ENCODE data around the gene WIPI1.
A peak's percentile ranks its signal among the peaks of the same experiment; 100 is the strongest.
"Not testable (repeated sequence)": the region's sequence is repeated elsewhere in the genome, so short reads cannot be mapped to it uniquely, and the experiment has no call there.

WIPI1 gene

GRCh38 chr17:68437979-68438822, 19.1 kb downstream of the WIPI1 start:
- DNase-seq, result peak; percentile 36

- DNase-seq, result peak; percentile 81
These were observed 21.1 kb downstream of the WIPI1 start for GRCh38 chr17:68435876-68436842.

- no peak for DNase-seq
These were observed 21.9 kb downstream of the WIPI1 start for GRCh38 chr17:68435361-68435760.

DNA sequence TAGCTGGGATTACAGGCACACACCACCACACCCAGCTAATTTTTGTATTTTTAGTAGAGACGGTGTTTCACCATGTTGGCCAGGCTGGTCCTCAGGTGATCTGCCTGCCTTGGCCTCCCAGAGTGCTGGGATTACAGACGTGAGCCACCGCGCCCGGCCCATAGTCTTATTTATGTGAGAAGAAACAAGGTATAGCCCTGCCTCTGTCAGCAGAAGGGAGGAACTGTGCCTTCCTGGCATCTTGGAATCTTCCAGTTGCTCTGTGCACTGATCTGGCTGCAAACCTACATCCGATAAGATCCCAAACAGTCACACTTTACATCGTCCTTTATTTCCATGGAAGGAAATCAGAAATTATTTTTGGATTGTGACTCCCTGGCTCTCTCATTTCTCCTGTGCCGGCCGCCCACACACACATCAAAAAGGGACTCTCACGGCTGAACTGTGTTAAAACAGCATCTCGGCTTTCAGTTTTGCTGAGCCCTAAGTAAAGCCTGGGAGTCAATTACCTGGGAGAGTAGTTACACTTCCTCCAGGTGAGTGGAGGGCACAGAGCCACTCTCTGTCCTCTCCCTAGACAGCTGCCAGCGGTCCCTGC, 23.3 kb downstream of the WIPI1 start:
- DNase-seq, result no peak

- DNase-seq, result no peak
These were observed 24.1 kb downstream of the WIPI1 start for GRCh38 chr17:68433211-68433610.

GRCh38 chr17:68432086-68432864, 25.0 kb downstream of the WIPI1 start:
- DNase-seq, result no peak

GRCh38 chr17:68431661-68432071, 25.6 kb downstream of the WIPI1 start:
- DNase-seq, result peak; percentile 32

GRCh38 chr17:68431045-68431608, 26.2 kb downstream of the WIPI1 start:
- DNase-seq, result no peak

- no peak for DNase-seq
These were observed 27.4 kb downstream of the WIPI1 start for GRCh38 chr17:68429881-68430280.

DNA sequence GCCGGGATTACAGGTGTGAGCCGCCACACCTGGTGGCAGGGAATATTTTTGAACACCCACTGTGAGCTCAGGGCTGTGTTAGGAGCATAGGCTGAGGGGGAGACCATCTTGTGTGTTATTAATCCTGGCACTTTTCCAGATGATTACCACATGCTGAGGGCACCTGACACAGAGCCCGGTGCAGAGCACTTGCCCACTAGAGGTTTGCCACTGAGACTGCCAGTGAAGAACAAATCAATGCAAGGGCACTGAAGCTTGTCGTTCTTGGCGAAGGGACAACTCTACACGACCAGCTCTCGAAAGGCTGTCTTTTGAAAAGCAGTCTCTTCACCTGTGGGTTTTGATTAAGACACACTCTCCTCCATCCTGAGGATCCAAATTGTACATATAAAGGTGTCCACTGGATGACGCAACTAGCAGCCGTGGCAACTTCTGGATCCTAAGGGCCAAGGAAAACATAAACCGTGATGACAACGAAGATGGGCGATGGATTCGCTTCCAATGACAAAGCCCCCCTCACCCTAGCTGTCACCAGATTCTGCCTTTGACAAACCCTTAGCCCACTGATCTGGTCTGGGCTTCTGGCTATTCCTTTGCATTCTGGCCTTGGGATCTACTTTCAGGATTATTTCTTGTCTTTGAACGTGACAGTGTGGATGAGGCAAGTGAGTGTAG, 28.7 kb downstream of the WIPI1 start:
- no peak for DNase-seq

DNA sequence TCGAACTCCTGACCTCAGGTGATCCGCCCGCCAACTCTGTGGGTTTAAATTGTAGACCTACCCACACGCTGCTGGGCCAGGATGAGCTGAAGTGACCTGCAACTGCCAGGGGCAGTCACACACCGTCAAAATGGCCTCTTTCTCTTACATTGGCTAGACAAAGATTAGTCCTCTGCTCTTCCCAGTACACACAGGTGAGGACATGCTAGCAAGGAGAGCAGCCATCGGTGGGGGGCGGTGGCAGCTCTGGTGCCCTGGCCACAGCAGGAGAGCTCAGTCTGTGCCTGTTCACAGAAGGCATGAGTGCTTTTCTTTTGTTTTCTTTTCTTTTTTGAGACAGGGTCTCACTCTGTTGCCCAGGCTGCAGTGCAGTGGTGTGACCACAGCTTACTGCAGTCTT, 29.7 kb downstream of the WIPI1 start:
- no peak for DNase-seq

DNA sequence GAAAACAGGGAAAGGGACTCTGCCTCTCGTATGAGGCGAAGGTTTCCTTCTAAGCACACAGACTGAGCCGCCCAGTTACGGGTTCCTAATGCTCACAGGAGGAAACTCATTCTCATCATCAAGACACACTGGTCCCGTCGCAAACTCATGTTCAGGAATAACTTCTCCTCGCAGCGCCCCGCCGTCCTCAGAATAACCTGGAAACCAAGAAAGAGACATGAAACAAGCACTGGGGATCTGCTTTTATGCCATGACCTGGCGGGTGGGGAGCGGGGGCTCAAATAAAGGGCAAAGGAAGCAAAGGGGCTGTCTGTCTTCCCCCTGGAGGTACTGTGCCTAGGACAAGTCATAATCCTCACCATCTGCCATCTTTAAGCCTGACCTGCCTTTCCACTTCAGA, 31.3 kb downstream of the WIPI1 start:
- no peak for DNase-seq

DNA sequence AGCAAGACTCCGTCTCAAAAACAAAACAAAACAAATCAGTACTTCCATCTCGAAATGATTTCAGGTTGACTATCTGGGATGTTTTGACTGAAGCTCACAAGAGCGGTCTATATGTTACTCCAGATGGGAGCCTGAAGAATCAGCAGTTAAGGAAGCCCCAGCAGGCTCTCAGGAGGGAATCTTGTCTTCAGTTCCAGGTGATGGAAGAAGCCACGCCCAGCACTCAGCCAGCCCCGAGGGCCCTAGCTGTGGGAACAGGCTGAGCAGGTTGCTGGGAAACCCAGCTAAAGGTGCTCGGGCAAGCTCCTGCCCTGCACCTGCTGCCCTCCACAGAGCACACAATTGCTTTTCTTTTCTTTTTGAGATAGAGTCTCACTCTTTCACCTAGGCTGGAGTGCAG, 32.4 kb downstream of the WIPI1 start:
- DNase-seq, result no peak

DNA sequence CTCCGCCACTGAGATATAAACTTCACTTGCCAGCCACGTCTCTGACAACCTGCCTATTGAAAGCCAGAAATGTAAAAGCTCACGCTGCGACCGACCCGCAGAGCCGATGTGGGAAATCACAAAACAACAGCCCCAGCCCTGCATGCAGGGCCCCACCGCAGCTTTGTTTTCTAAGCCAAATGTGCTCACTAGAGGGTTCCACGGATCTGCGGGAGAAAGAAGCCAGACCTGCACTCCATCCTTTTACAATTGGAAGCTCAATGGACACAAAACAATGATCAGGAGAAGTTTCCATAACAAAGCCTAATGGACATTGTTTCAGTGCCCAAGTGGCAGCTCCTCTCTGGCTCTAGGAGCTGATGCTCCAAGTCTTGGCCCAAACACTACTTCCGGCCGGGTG, 33.1 kb downstream of the WIPI1 start:
- no peak for DNase-seq

DNA sequence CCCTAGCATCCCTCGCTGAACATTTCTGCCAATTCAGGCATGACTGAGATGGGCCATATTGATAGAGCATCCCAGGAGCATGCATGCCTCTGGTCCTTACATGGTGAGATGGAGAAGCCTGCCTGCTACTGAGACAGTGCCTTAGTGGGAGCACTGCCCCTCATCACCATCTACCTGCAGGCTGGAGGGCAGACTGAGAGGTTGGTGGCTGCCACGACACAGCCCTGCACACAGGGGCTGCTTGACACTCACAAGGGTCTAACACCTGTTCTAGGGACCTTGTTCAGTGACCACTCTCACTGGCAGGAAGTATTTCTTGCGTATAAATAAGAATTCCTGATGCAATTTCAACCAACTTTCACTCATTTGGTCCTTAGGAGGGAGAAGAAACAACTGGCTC, 34.0 kb downstream of the WIPI1 start:
- no peak for DNase-seq

DNA sequence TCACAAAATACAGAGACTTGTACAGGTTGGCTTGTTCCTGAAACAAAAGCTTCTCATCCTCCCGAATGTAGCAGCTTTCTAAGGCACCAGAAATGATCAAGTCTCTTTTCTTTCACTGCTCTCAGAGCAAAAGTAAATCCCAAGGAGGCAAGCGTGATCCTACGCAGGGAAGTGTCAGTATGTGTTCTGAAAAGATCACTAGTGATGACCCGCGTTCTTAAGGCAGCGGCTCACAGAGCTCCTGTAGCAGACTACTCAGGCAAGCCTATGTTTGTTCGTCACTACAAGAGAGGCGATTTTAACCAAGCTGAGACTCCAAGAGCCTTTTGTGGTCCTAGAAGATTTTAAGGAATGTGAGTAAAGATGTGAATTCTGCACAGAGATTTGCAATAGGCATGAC, 34.5 kb downstream of the WIPI1 start:
- DNase-seq, result no peak

GRCh38 chr17:68421486-68421885, 35.8 kb downstream of the WIPI1 start:
- no peak for DNase-seq

DNA sequence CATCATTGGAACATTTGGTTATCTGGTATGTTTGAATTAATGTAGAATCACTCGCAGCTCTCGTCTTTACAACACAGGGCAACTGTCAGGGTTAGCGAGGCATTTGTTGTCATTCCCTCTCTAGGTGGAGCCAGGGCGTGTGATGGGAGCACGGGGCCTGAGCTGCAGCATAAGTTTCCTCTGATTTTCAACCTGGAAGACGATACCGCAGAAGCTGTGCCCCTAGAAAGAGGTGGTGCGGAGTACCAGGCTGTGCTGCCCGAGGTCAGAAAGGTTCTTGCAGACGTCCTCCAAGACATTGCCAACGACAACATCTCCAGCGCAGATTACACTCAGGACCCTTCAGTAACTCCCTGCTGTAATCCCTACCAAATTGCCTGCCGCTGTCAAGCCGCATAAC, 37.2 kb downstream of the WIPI1 start:
- no peak for DNase-seq

DNA sequence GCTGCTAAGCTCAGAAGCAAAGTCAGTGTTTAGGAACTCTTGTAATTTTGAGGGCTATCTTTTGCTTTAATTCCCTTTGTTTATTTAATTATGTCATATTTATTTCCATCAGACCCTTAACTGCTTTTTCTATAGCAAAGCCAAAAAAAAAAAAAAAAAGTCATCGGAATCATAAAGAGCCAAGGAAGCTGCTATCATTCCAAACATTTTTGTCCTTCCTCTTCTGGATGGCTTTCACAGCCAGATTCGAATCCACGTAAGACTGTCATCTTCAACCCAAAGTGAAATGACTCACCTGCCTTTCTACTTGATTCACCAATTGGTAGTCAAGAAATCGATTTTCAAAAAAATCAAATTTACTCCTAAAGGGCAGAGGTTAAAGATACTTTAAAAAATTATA, 38.4 kb downstream of the WIPI1 start:
- DNase-seq, result no peak

DNA sequence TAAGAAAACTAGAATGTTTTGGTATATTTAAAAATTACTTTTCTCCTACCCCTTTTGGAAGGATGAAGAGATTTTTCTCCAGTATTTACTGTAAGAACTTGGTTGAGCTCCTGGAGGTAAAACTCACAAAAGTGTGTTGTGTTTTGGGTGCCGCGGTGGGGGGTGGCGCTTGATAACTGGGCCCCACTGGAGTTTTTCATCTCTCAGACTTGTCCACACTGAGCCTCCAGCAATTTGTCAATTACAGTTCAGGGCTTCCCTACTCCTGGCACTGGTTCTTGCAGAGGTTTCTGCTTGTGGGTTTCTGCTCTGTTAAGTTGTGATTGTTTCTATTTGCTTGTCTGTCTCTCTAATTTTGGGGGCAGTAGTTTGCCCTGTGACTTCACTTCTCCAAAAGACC, 40.0 kb downstream of the WIPI1 start:
- no peak for DNase-seq

DNA sequence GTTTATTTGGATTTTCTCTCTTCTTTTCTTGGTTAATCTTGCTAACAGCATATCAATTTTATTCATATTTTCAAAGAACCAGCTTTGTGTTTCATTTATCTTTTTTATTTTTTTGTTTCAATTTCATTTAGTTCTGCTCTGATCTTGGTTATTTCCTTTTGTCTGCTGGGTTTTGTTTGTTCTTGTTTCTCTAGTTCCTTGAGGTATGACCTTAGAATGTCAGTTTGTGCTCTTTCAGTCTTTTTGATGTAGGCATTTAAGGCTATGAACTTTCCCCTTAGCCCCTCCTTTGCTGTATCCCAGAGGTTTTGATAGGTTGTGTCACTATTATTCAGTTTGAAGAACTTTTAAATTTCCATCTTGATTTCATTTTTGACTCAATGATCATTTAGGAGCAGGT, 42.4 kb downstream of the WIPI1 start:
- not testable (repeated sequence) for DNase-seq
